Measurements from ENCODE around the gene KRABD2.
"Not testable (repeated sequence)": the region's sequence is repeated elsewhere in the genome, so short reads cannot be mapped to it uniquely, and the experiment has no call there.

KRABD2 gene

GRCh38 chr17:8357910-8358309, 18.6 kb downstream of the KRABD2 start:
- H3K4me3 ChIP-seq (ENCODE audit: low read length), result no peak overlapping the region
- H2AK5ac ChIP-seq (ENCODE audit: low read length), result no peak overlapping the region
- H3K18ac ChIP-seq (ENCODE audit: low read length), result no peak overlapping the region
- no peak overlapping the region for H4K8ac ChIP-seq (ENCODE audit: low read depth, low read length)
- no peak overlapping the region for H3K4ac ChIP-seq (ENCODE audit: low read depth, low read length)
- no peak overlapping the region for H3K27ac ChIP-seq (ENCODE audit: low read depth, low read length)
- no peaks in the 10 kb centered on the region for H3K79me1 ChIP-seq (ENCODE audit: low read length)
- no peak for DNase-seq
- H3K36me3 ChIP-seq (ENCODE audit: control insufficient read depth, insufficient read depth, low read length), result no peaks in the 10 kb centered on the region
- WGBS (ENCODE audit: extremely low coverage, insufficient coverage, low lambda C conversion rate), result no CpG with 5 or more reads among the region's 3 CpGs
- H3K56ac ChIP-seq (ENCODE audit: low read length), result no peak overlapping the region
- no peak overlapping the region for H2BK15ac ChIP-seq (replicated peaks; ENCODE audit: low read depth)
- H3K4me1 ChIP-seq (ENCODE audit: control insufficient read depth, low read depth, low read length), result peaks cover 7% of the 10 kb centered on the region
- no peaks in the 10 kb centered on the region for H3K27me3 ChIP-seq (ENCODE audit: insufficient read depth, low read length, poor library complexity)
- no peak overlapping the region for H2BK120ac ChIP-seq (ENCODE audit: low read depth, low read length)
- no peak overlapping the region for H4K5ac ChIP-seq (ENCODE audit: low read length)
- no peak overlapping the region for H3K4me2 ChIP-seq (ENCODE audit: low read length)
- H2BK5ac ChIP-seq (ENCODE audit: low read length), result no peak overlapping the region
- H3K79me2 ChIP-seq (ENCODE audit: control insufficient read depth, insufficient read depth, low read length), result no peaks in the 10 kb centered on the region
- no peak overlapping the region for H3K9ac ChIP-seq (ENCODE audit: low read length)
- no peak overlapping the region for H3K23ac ChIP-seq (ENCODE audit: low read length)

GRCh38 chr17:8354236-8354635, 22.3 kb downstream of the KRABD2 start:
- H2BK120ac ChIP-seq (ENCODE audit: low read depth, low read length), result no peak overlapping the region
- no peak overlapping the region for H3K9ac ChIP-seq (ENCODE audit: low read length)
- no peak overlapping the region for H3K18ac ChIP-seq (ENCODE audit: low read length)
- H3K23ac ChIP-seq (ENCODE audit: low read length), result no peak overlapping the region
- H3K56ac ChIP-seq (ENCODE audit: low read length), result no peak overlapping the region
- WGBS (ENCODE audit: extremely low coverage, insufficient coverage, low lambda C conversion rate), result no CpG with 5 or more reads among the region's 8 CpGs
- no peak overlapping the region for H3K4ac ChIP-seq (ENCODE audit: low read depth, low read length)
- no peak overlapping the region for H2AK5ac ChIP-seq (ENCODE audit: low read length)
- H2BK15ac ChIP-seq (replicated peaks; ENCODE audit: low read depth), result no peak overlapping the region
- no peak overlapping the region for H4K5ac ChIP-seq (ENCODE audit: low read length)
- no peaks in the 10 kb centered on the region for H3K36me3 ChIP-seq (ENCODE audit: control insufficient read depth, insufficient read depth, low read length)
- H4K8ac ChIP-seq (ENCODE audit: low read depth, low read length), result no peak overlapping the region
- H3K27me3 ChIP-seq (ENCODE audit: insufficient read depth, low read length, poor library complexity), result no peaks in the 10 kb centered on the region
- H3K4me1 ChIP-seq (ENCODE audit: control insufficient read depth, low read depth, low read length), result no peaks in the 10 kb centered on the region
- H3K79me2 ChIP-seq (ENCODE audit: control insufficient read depth, insufficient read depth, low read length), result no peaks in the 10 kb centered on the region
- DNase-seq, result no peak
- H3K4me3 ChIP-seq (ENCODE audit: low read length), result no peak overlapping the region
- no peak overlapping the region for H3K27ac ChIP-seq (ENCODE audit: low read depth, low read length)
- no peak overlapping the region for H3K4me2 ChIP-seq (ENCODE audit: low read length)
- H2BK5ac ChIP-seq (ENCODE audit: low read length), result no peak overlapping the region
- H3K79me1 ChIP-seq (ENCODE audit: low read length), result no peaks in the 10 kb centered on the region

DNA sequence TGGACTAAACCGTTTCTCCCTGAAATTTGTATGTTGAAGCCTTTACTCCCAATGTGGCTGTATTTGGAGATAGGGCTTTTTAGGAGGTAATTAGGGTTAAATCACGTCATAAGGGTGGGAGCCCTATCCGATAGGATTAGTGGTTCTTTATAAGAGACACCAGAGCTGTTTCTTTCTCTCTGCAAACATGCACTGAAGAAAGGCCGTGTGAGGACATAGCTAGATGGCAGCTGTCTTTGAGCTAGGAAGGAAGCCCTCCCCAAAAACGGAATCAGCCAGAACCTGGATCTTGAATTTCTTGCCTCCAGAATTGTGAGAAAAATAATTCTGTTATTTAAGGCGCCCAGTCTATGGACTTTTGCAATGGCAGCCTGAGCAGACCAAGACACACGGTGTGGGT, 22.8 kb downstream of the KRABD2 start:
- H2AK5ac ChIP-seq (ENCODE audit: low read length), result no peak overlapping the region
- H3K4me2 ChIP-seq (ENCODE audit: low read length), result no peak overlapping the region
- no peak overlapping the region for H3K56ac ChIP-seq (ENCODE audit: low read length)
- no peak overlapping the region for H4K8ac ChIP-seq (ENCODE audit: low read depth, low read length)
- H3K4ac ChIP-seq (ENCODE audit: low read depth, low read length), result no peak overlapping the region
- no peaks in the 10 kb centered on the region for H3K4me1 ChIP-seq (ENCODE audit: control insufficient read depth, low read depth, low read length)
- no peaks in the 10 kb centered on the region for H3K79me2 ChIP-seq (ENCODE audit: control insufficient read depth, insufficient read depth, low read length)
- H3K27ac ChIP-seq (ENCODE audit: low read depth, low read length), result no peak overlapping the region
- H2BK120ac ChIP-seq (ENCODE audit: low read depth, low read length), result no peak overlapping the region
- no peak for DNase-seq
- no CpG with 5 or more reads among the region's 7 CpGs for WGBS (ENCODE audit: extremely low coverage, insufficient coverage, low lambda C conversion rate)
- H3K9ac ChIP-seq (ENCODE audit: low read length), result no peak overlapping the region
- H3K79me1 ChIP-seq (ENCODE audit: low read length), result no peaks in the 10 kb centered on the region
- no peak overlapping the region for H3K4me3 ChIP-seq (ENCODE audit: low read length)
- H3K18ac ChIP-seq (ENCODE audit: low read length), result no peak overlapping the region
- no peak overlapping the region for H3K23ac ChIP-seq (ENCODE audit: low read length)
- H3K36me3 ChIP-seq (ENCODE audit: control insufficient read depth, insufficient read depth, low read length), result no peaks in the 10 kb centered on the region
- H2BK5ac ChIP-seq (ENCODE audit: low read length), result no peak overlapping the region
- no peaks in the 10 kb centered on the region for H3K27me3 ChIP-seq (ENCODE audit: insufficient read depth, low read length, poor library complexity)
- no peak overlapping the region for H4K5ac ChIP-seq (ENCODE audit: low read length)
- H2BK15ac ChIP-seq (replicated peaks; ENCODE audit: low read depth), result no peak overlapping the region

DNA sequence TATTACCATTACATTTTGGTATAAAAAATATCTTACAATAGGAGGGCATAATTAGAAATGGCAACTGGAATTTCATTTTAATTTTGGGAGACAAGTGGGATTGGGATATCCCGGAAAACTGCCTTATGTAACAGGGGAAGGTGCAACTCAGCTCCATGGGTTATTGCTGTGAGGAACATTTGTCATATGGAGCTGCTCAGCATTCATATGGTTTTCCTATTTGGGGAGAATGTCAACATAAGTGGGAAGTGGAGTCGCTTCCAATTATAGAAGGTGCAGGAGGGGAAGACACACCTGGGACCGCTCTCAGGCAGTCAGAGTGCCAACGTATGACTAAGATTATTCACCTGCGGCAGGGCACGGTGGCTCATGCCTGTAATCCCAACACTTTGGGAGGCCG, 26.2 kb downstream of the KRABD2 start:
- no peak overlapping the region for H4K8ac ChIP-seq (ENCODE audit: low read depth, low read length)
- H3K36me3 ChIP-seq (ENCODE audit: control insufficient read depth, insufficient read depth, low read length), result no peaks in the 10 kb centered on the region
- DNase-seq, result no peak
- H2BK5ac ChIP-seq (ENCODE audit: low read length), result no peak overlapping the region
- H2BK120ac ChIP-seq (ENCODE audit: low read depth, low read length), result no peak overlapping the region
- no peak overlapping the region for H3K56ac ChIP-seq (ENCODE audit: low read length)
- H3K27ac ChIP-seq (ENCODE audit: low read depth, low read length), result no peak overlapping the region
- H3K79me2 ChIP-seq (ENCODE audit: control insufficient read depth, insufficient read depth, low read length), result no peaks in the 10 kb centered on the region
- H2AK5ac ChIP-seq (ENCODE audit: low read length), result no peak overlapping the region
- no peak overlapping the region for H3K23ac ChIP-seq (ENCODE audit: low read length)
- H3K4ac ChIP-seq (ENCODE audit: low read depth, low read length), result no peak overlapping the region
- no peaks in the 10 kb centered on the region for H3K27me3 ChIP-seq (ENCODE audit: insufficient read depth, low read length, poor library complexity)
- no peak overlapping the region for H3K18ac ChIP-seq (ENCODE audit: low read length)
- no peak overlapping the region for H4K5ac ChIP-seq (ENCODE audit: low read length)
- no CpG with 5 or more reads among the region's 7 CpGs for WGBS (ENCODE audit: extremely low coverage, insufficient coverage, low lambda C conversion rate)
- H3K4me2 ChIP-seq (ENCODE audit: low read length), result no peak overlapping the region
- H3K4me1 ChIP-seq (ENCODE audit: control insufficient read depth, low read depth, low read length), result no peaks in the 10 kb centered on the region
- H3K79me1 ChIP-seq (ENCODE audit: low read length), result no peaks in the 10 kb centered on the region
- H3K4me3 ChIP-seq (ENCODE audit: low read length), result no peak overlapping the region
- no peak overlapping the region for H2BK15ac ChIP-seq (replicated peaks; ENCODE audit: low read depth)
- no peak overlapping the region for H3K9ac ChIP-seq (ENCODE audit: low read length)

DNA sequence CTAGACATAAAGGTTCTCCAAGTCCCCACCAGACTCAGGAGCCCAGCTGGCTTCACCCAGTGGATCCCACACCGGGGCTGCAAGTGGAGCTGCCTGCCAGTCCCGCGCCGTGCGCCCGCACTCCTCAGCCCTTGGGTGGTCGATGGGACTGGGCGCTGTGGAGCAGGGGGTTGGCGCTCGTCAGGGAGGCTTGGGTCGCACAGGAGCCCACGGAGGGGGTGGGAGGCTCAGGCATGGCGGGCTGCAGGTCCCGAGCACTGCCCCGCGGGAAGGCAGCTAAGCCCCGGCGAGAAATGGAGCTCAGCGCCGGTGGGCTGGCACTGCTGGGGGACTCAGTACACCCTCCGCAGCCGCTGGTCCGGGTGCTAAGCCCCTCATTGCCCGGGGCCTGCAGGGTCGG, 29.5 kb downstream of the KRABD2 start:
- not testable (repeated sequence) for DNase-seq; H3K4me1 ChIP-seq (ENCODE audit: control insufficient read depth, low read depth, low read length); H3K56ac ChIP-seq (ENCODE audit: low read length); H3K23ac ChIP-seq (ENCODE audit: low read length); H3K4me2 ChIP-seq (ENCODE audit: low read length); H3K79me1 ChIP-seq (ENCODE audit: low read length); H3K27ac ChIP-seq (ENCODE audit: low read depth, low read length); H2AK5ac ChIP-seq (ENCODE audit: low read length); H2BK15ac ChIP-seq (replicated peaks; ENCODE audit: low read depth); H3K27me3 ChIP-seq (ENCODE audit: insufficient read depth, low read length, poor library complexity); H3K9ac ChIP-seq (ENCODE audit: low read length); H2BK5ac ChIP-seq (ENCODE audit: low read length); H3K4ac ChIP-seq (ENCODE audit: low read depth, low read length); H3K4me3 ChIP-seq (ENCODE audit: low read length); H3K18ac ChIP-seq (ENCODE audit: low read length); H3K79me2 ChIP-seq (ENCODE audit: control insufficient read depth, insufficient read depth, low read length); H4K5ac ChIP-seq (ENCODE audit: low read length); H3K36me3 ChIP-seq (ENCODE audit: control insufficient read depth, insufficient read depth, low read length); H2BK120ac ChIP-seq (ENCODE audit: low read depth, low read length); H4K8ac ChIP-seq (ENCODE audit: low read depth, low read length)
- no CpG with 5 or more reads among the region's 25 CpGs for WGBS (ENCODE audit: extremely low coverage, insufficient coverage, low lambda C conversion rate)

DNA sequence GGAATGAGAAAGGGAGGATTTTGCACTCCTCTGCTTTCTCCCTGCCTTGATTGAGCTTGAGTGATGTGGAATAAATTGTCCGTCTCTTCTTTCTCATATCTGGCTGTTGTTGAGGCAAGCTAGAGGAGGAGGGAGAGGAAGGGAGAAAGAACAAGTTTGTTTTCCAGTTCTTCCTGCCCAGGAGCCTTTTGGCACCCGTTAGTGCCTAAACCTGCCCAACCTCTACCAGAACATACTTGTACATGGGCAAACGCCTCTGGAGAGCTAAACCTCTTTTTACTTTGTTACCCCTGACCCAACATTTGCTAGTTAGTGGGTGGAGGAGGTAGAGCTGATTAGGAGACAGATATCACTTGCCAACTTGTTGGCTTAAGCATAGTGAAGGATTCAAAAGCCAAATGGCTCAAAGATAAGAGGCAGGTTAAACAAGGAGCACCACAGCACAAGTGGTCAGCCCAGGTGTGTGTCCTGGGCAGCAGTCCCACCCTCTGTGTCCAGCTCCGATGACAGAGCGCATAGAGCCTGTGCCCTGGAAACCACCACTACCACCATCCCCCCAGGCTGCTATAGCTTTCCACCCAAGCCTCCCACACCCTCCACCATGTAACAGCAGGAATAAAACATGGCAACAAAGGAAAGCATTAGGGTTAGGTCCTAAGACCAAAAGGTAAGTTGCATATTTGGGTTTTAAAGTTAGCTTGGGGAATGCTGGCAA, 30.4 kb downstream of the KRABD2 start:
- WGBS (ENCODE audit: extremely low coverage, insufficient coverage, low lambda C conversion rate), result no CpG with 5 or more reads among the region's 5 CpGs
- Histone ChIP-seq H2AK5ac (ENCODE audit: low read length) (no peak overlapping the region), H3K36me3 (ENCODE audit: control insufficient read depth, insufficient read depth, low read length) (no peaks in the 10 kb centered on the region), H3K79me2 (ENCODE audit: control insufficient read depth, insufficient read depth, low read length) (no peaks in the 10 kb centered on the region), H3K79me1 (ENCODE audit: low read length) (no peaks in the 10 kb centered on the region), H3K27me3 (ENCODE audit: insufficient read depth, low read length, poor library complexity) (no peaks in the 10 kb centered on the region), H2BK15ac (replicated peaks; ENCODE audit: low read depth) (no peak overlapping the region), H2BK120ac (ENCODE audit: low read depth, low read length) (no peak overlapping the region), H3K56ac (ENCODE audit: low read length) (no peak overlapping the region), H3K4ac (ENCODE audit: low read depth, low read length) (no peak overlapping the region), H3K23ac (ENCODE audit: low read length) (no peak overlapping the region), H3K4me2 (ENCODE audit: low read length) (no peak overlapping the region), H3K4me3 (ENCODE audit: low read length) (no peak overlapping the region), H4K5ac (ENCODE audit: low read length) (no peak overlapping the region), H3K4me1 (ENCODE audit: control insufficient read depth, low read depth, low read length) (peaks cover 2% of the 10 kb centered on the region), H3K27ac (ENCODE audit: low read depth, low read length) (no peak overlapping the region), H2BK5ac (ENCODE audit: low read length) (no peak overlapping the region), H3K9ac (ENCODE audit: low read length) (no peak overlapping the region), H4K8ac (ENCODE audit: low read depth, low read length) (no peak overlapping the region), H3K18ac (ENCODE audit: low read length) (no peak overlapping the region)
- DNase-seq, result peak; percentile 27

Data from mesendoderm (in vitro differentiated cells).